A549 (cell line): Measurements from ENCODE around the gene BHLHE23. TPM values are rescaled to one million over a fixed set of nuclear protein-coding genes. Genes with fewer than 3 reads are reported as not detected.

Source experiments
- ATAC-seq, 2 experiments: fragments of 200-7000 bp in 1 of 2; fragments of >200 bp in 1 of 2; cut with Nextera tagmentation in 1 of 2; cut with Tn5 transposase in 1 of 2; 3 replicates each; pipeline versions ENCODE4 v1.8.0 to v1.9.1; 2018 to 2020; ENCODE audit warnings: mild to moderate bottlenecking in 1 of 2, moderate library complexity in 1 of 2
- CTCF ChIA-PET: fragments of 300-600 bp; sonication (Branson Sonifier 250); formaldehyde crosslinking; extraction: SDS; loops from one replicate; lab custom pipeline; 2021; ENCODE audit warnings: antibody characterized with exemption, inconsistent platforms; lab: Yijun Ruan, JAX
- POLR2A ChIA-PET: fragments of 350-600 bp; formaldehyde crosslinking; extraction: SDS; loops from one replicate; lab custom pipeline; 2021; ENCODE audit warnings: antibody characterized with exemption, inconsistent platforms; lab: Yijun Ruan, JAX
- DNase-seq, 2 experiments: peaks; one replicate each; pipeline versions ENCODE4 v3.0.0 to v3.0.0-alpha.2; 2011 to 2016; ENCODE audit warnings: low read depth in 1 of 2, low spot score in 1 of 2
- FAIRE-seq: peaks from 2 replicates; lab custom pipeline; 2011; peaks lifted over from hg19 to GRCh38; lab: Jason Lieb, UNC
- H3K27ac ChIP-seq, 2 experiments: fragments of >200 bp; sonication (Bioruptor Twin); formaldehyde crosslinking; 3 replicates each; pipeline ENCODE4 v1.5.1; 2016 to 2017
- H3K4me1 ChIP-seq: fragments of >200 bp; sonication (Bioruptor Twin); formaldehyde crosslinking; 3 replicates; pipeline ENCODE4 v1.6.1; 2016
- H3K4me2 ChIP-seq: fragments of >200 bp; sonication (Bioruptor Twin); formaldehyde crosslinking; 3 replicates; pipeline ENCODE4 v1.6.1; 2016
- H3K4me3 ChIP-seq: fragments of >200 bp; sonication (Bioruptor Twin); formaldehyde crosslinking; 3 replicates; pipeline ENCODE4 v1.5.1; 2016
- H3K9me3 ChIP-seq: fragments of >200 bp; sonication (Bioruptor Twin); formaldehyde crosslinking; 3 replicates; pipeline ENCODE4 v1.6.1; 2016
- ATOH8 ChIP-seq: fragments of 250-450 bp; sonication (Bioruptor Pico); IDR thresholded peaks from 2 replicates; pipeline ENCODE4 v1.5.0; 2020; ENCODE audit warnings: low read depth, mild to moderate bottlenecking, moderate library complexity
- CEBPB ChIP-seq, 2 experiments: fragments of >200 bp in 1 of 2; sonication (Bioruptor Twin) in 1 of 2; formaldehyde crosslinking in 1 of 2; IDR thresholded peaks; 2 replicates each; pipeline ENCODE4 v1.6.1; 2012 to 2016
- CHD2 ChIP-seq: fragments of 150-350 bp; IDR thresholded peaks from 2 replicates; pipeline ENCODE4 v1.6.1; 2014; ENCODE audit warnings: low read length; ENCODE audit not compliant: partially characterized antibody
- FOSB ChIP-seq: fragments of 250-450 bp; sonication (Bioruptor Pico); IDR thresholded peaks from 2 replicates; pipeline ENCODE4 v1.5.0; 2020; ENCODE audit warnings: mild to moderate bottlenecking, moderate library complexity
- FOSL2 ChIP-seq, 2 experiments: fragments of 450-650 bp in 1 of 2; fragments of >200 bp in 1 of 2; sonication (Bioruptor Twin) in 1 of 2; formaldehyde crosslinking; IDR thresholded peaks; 2 replicates each; pipeline versions ENCODE4 v1.5.0 to v1.6.1; 2016 to 2020; ENCODE audit warnings: mild to moderate bottlenecking in 1 of 2, moderate library complexity in 1 of 2
- FOXS1 ChIP-seq: fragments of 250-450 bp; sonication (Bioruptor Pico); IDR thresholded peaks from 2 replicates; pipeline ENCODE4 v1.5.0; 2020; ENCODE audit warnings: mild to moderate bottlenecking, moderate library complexity
- GATA3 ChIP-seq: IDR thresholded peaks from 2 replicates; pipeline ENCODE4 v1.6.1; 2012; ENCODE audit warnings: borderline replicate concordance
- HES2 ChIP-seq: fragments of >200 bp; sonication (Bioruptor Twin); formaldehyde crosslinking; IDR thresholded peaks from 2 replicates; pipeline ENCODE4 v1.6.1; 2016
- HEYL ChIP-seq: fragments of 250-450 bp; sonication (Bioruptor Pico); IDR thresholded peaks from 2 replicates; pipeline ENCODE4 v1.8.0; 2021; ENCODE audit warnings: mild to moderate bottlenecking, moderate library complexity
- HMGXB4 ChIP-seq: fragments of 250-450 bp; sonication (Bioruptor Pico); IDR thresholded peaks from 2 replicates; pipeline ENCODE4 v1.5.0; 2021; ENCODE audit warnings: mild to moderate bottlenecking, moderate library complexity, borderline replicate concordance
- HOXB13 ChIP-seq: fragments of 250-450 bp; sonication (Bioruptor Pico); IDR thresholded peaks from 2 replicates; pipeline ENCODE4 v1.5.0; 2020; ENCODE audit warnings: low read depth, mild to moderate bottlenecking, moderate library complexity
- HOXB5 ChIP-seq: fragments of 250-450 bp; sonication (Bioruptor Pico); IDR thresholded peaks from 2 replicates; pipeline ENCODE4 v1.5.0; 2020; ENCODE audit warnings: mild to moderate bottlenecking, moderate library complexity
- JUN ChIP-seq, 2 experiments: fragments of >200 bp; sonication (Bioruptor Twin); formaldehyde crosslinking; IDR thresholded peaks; 2 replicates in 1 of 2; 3 replicates in 1 of 2; pipeline ENCODE4 v1.6.1; 2016 to 2017
- JUNB ChIP-seq: fragments of >200 bp; sonication (Bioruptor Twin); formaldehyde crosslinking; IDR thresholded peaks from 2 replicates; pipeline ENCODE4 v1.6.1; 2016
- KDM1A ChIP-seq: fragments of 200-600 bp; sonication (generic); IDR thresholded peaks from 2 replicates; pipeline ENCODE4 v1.6.1; 2016; ENCODE audit warnings: low read depth, mild to moderate bottlenecking
- KDM5A ChIP-seq: fragments of 200-600 bp; sonication (generic); IDR thresholded peaks from 2 replicates; pipeline ENCODE4 v1.6.1; 2016; ENCODE audit warnings: antibody characterized with exemption, mild to moderate bottlenecking
- MAFK ChIP-seq: fragments of 450-650 bp; IDR thresholded peaks from 2 replicates; pipeline ENCODE4 v1.6.1; 2014; ENCODE audit not compliant: partially characterized antibody
- MAX ChIP-seq: IDR thresholded peaks from 2 replicates; pipeline ENCODE4 v1.6.1; 2012
- RFX5 ChIP-seq: fragments of 450-650 bp; IDR thresholded peaks from 2 replicates; pipeline ENCODE4 v1.7.1; 2014; ENCODE audit warnings: antibody characterized with exemption, mild to moderate bottlenecking, moderate library complexity
- ZC3H11A ChIP-seq: fragments of 450-650 bp; IDR thresholded peaks from 2 replicates; pipeline ENCODE4 v1.6.1; 2014; ENCODE audit warnings: antibody characterized with exemption, mild to moderate bottlenecking
- ZNF302 ChIP-seq: fragments of 250-450 bp; sonication (Bioruptor Pico); IDR thresholded peaks from 2 replicates; pipeline ENCODE4 v1.9.0; 2021; ENCODE audit warnings: inconsistent platforms, mild to moderate bottlenecking, moderate library complexity
- WGBS: methylation state at CpG from one replicate; pipeline ENCODE4 v1.1.6; 2017; ENCODE audit errors: missing lambda C conversion rate; 5-methylcytosine and 5-hydroxymethylcytosine counted together
- polyA plus RNA-seq, 4 experiments: library from polyadenylated mRNA; depleted of rRNA in 3 of 4; stranded (reverse); fragments of >200 nt; fragmentation: RNase III in 1 of 4; extraction: RNeasy Plus Mini Kit Qiagen cat#74134 plus additional on column Dnase treatment in 1 of 4; gene quantifications; 2 replicates in 3 of 4; 3 replicates in 1 of 4; pipeline ENCODE4 v1.2.3, GENCODE V29; 2011 to 2017
- TF ChIP-seq, protein P1 (sequence below): IDR thresholded peaks from 2 replicates; pipeline ENCODE4 v1.6.1; 2012
- TF ChIP-seq, protein P2 (sequence below): fragments of 200-600 bp; sonication (generic); IDR thresholded peaks from 2 replicates; pipeline ENCODE4 v1.6.1; 2016; ENCODE audit warnings: antibody characterized with exemption, mild to moderate bottlenecking, moderate library complexity

The BHLHE23 gene
- polyA plus RNA-seq, 2 of the 4 experiments (the other 2 are of a cell fraction) = not detected

DNA sequence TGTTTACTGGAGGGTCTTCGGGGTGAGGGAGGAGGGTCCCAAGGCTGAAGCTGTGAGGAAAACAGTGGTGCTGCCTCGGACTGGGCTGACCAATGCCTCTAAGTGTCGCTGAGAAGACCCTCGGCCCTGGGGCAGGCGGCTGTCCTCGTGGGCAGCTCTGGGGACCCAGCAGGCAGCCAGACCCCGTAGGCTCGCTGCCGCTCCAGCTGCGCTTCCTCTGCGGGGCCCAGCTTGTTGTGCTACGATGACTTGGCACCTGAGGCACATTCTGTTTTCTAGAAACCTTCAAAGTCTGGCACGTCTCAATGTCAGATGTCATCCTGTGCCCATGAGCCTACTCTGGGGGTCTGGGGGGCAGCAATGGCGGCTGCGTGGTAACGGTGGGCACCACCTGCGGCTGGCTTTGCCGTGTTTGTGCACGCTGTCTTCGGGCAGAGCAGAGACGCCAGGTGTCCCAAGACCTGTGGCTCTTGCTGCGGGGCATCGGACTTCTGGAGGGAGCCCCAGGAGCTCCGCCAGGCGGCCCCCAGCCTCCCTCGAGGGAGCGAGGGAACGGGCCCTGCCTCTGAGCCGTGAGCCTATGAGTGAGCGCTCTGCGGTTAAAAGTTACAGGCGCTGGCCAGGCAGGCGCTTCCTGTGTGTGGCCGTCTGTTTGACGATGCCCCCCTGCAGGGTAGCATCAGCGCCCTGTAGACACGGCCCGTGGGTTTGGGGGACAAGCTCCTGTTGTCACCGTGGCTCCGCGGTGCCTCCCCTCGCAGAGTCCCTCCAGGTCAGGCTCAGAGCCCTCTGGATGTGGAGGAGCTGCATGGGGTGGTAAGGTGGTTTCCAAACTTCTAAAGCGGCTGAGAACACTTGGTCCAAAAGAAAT, 47.4 kb downstream of the BHLHE23 start:
- Histone ChIP-seq H3K9me3 (no peaks in the 10 kb centered on the region), H3K4me1 (peaks cover 9% of the 10 kb centered on the region; the same call in 2 of the 3 replicates), H3K27ac (no peak overlapping the region), H3K4me2 (no peak overlapping the region), H3K4me3 (no peak overlapping the region)
- WGBS = 62% methylated on average over 31 of the region's 43 CpGs
- POLR2A ChIA-PET = no interaction called here
- FAIRE-seq = no peak
- CTCF ChIA-PET = interaction anchor here (1.0 to 1.9 kb wide), 4 partner anchors 11 to 20 kb away, joined by 3 to 13 read pairs (median 5); no protein-coding TSS in a partner anchor
- DNase-seq = no peak
- ATAC-seq = no peak
- TF ChIP-seq CEBPB (IDR thresholded peaks at IDR 0.05) (no peak), FOSL2 (IDR thresholded peaks at IDR 0.05) (no peak), FOSL2 (CRISPR knock-in tag; IDR thresholded peaks at IDR 0.05) (no peak), ATOH8 (CRISPR knock-in tag) (no peak), HES2 (no peak), KDM1A (no peak), HOXB13 (CRISPR knock-in tag) (no peak), HMGXB4 (no peak), FOXS1 (CRISPR knock-in tag) (no peak), ZNF302 (no peak), MAFK (no peak)
- TF ChIP-seq, protein P1, sequence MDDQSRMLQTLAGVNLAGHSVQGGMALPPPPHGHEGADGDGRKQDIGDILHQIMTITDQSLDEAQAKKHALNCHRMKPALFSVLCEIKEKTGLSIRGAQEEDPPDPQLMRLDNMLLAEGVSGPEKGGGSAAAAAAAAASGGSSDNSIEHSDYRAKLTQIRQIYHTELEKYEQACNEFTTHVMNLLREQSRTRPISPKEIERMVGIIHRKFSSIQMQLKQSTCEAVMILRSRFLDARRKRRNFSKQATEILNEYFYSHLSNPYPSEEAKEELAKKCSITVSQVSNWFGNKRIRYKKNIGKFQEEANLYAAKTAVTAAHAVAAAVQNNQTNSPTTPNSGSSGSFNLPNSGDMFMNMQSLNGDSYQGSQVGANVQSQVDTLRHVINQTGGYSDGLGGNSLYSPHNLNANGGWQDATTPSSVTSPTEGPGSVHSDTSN = no peak

DNA sequence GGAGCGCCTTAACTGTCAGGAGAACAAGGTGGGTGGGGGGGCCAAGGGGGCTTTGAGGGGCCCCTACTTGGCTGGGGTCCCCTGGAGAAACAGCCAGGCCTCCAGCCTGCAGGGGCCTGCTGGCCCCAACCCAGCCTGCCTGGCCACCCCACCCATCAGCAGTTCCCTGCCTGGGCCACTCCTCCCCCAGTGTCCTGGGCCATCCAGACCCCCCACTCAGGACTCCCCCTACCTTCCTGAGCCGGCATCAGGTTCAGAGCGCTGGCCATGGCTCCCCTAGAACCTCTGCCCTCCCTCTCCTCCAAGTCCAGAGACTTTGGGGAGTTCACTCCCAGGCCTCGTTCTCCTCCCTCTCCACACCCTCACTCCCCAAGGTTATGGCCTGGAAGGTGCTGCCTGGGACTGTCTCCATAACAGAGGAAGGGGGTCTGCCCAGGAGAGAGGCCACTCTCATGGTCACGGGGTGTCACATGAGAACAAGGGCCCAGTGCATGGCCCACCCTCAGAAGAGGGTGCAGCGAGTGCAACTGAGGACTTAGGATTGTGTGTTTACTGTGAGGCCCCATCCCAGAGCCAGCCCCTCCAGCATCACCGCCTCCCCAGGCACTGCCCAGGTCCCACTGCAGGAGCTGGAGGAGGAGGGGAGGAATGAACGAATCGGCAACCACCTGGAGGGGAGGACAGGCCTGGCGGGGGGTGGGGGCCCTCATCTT, 48.2 kb downstream of the BHLHE23 start:
- CTCF ChIA-PET = interaction anchor here (1.0 to 1.9 kb wide), 3 partner anchors 10 to 21 kb away, joined by 3 to 13 read pairs (median 7); no protein-coding TSS in a partner anchor
- FAIRE-seq (no peak), DNase-seq (no peak), ATAC-seq (no peak)
- H3K4me1 ChIP-seq = peaks cover 9% of the 10 kb centered on the region; the same call in 2 of the 3 replicates
- H3K27ac ChIP-seq = no peak overlapping the region
- 50% methylated on average over 7 of the region's 10 CpGs for WGBS
- H3K4me3 ChIP-seq = no peak overlapping the region
- H3K4me2 ChIP-seq = no peak overlapping the region
- H3K9me3 ChIP-seq = no peaks in the 10 kb centered on the region
- POLR2A ChIA-PET = no interaction called here
- TF ChIP-seq GATA3 (no peak), FOSB (CRISPR knock-in tag) (no peak), CHD2 (no peak), ZC3H11A (no peak), RFX5 (no peak), JUNB (no peak), HEYL (CRISPR knock-in tag) (no peak), HMGXB4 (no peak), HOXB5 (CRISPR knock-in tag) (no peak), JUN (IDR thresholded peaks at IDR 0.05) (no peak), FOXS1 (CRISPR knock-in tag) (no peak), KDM5A (no peak), MAX (no peak)
- TF ChIP-seq, protein P2, sequence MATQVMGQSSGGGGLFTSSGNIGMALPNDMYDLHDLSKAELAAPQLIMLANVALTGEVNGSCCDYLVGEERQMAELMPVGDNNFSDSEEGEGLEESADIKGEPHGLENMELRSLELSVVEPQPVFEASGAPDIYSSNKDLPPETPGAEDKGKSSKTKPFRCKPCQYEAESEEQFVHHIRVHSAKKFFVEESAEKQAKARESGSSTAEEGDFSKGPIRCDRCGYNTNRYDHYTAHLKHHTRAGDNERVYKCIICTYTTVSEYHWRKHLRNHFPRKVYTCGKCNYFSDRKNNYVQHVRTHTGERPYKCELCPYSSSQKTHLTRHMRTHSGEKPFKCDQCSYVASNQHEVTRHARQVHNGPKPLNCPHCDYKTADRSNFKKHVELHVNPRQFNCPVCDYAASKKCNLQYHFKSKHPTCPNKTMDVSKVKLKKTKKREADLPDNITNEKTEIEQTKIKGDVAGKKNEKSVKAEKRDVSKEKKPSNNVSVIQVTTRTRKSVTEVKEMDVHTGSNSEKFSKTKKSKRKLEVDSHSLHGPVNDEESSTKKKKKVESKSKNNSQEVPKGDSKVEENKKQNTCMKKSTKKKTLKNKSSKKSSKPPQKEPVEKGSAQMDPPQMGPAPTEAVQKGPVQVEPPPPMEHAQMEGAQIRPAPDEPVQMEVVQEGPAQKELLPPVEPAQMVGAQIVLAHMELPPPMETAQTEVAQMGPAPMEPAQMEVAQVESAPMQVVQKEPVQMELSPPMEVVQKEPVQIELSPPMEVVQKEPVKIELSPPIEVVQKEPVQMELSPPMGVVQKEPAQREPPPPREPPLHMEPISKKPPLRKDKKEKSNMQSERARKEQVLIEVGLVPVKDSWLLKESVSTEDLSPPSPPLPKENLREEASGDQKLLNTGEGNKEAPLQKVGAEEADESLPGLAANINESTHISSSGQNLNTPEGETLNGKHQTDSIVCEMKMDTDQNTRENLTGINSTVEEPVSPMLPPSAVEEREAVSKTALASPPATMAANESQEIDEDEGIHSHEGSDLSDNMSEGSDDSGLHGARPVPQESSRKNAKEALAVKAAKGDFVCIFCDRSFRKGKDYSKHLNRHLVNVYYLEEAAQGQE = no peak
